HepG2 (cell line): Measurements from ENCODE around the gene SYVN1. TPM values are rescaled to one million over a fixed set of nuclear protein-coding genes. Genes with fewer than 3 reads are reported as not detected.

ENCODE experiments used
- ATF4 ChIP-seq, 2 experiments: fragments of 450-650 bp in 1 of 2; sonication (generic) in 1 of 2; formaldehyde crosslinking; IDR thresholded peaks; 2 replicates each; pipeline versions ENCODE4 v1.5.0 to v1.8.0; 2020 to 2022; ENCODE audit warnings: mild to moderate bottlenecking in 1 of 2, missing genetic modification reagents in 1 of 2
- CAMTA2 ChIP-seq: sonication (generic); formaldehyde crosslinking; IDR thresholded peaks from 2 replicates; pipeline ENCODE4 v1.4.0; 2020; ENCODE audit warnings: mild to moderate bottlenecking, missing genetic modification reagents, borderline replicate concordance
- CENPT ChIP-seq: sonication (generic); formaldehyde crosslinking; IDR thresholded peaks from 2 replicates; pipeline ENCODE4 v1.8.0; 2022; ENCODE audit warnings: low read depth, mild to moderate bottlenecking, moderate library complexity, missing genetic modification reagents
- CHCHD3 ChIP-seq: sonication (generic); formaldehyde crosslinking; IDR thresholded peaks from 2 replicates; pipeline ENCODE4 v1.8.0; 2022; ENCODE audit warnings: mild to moderate bottlenecking, missing genetic modification reagents, moderate library complexity
- FOSL1 ChIP-seq: sonication (generic); formaldehyde crosslinking; IDR thresholded peaks from 2 replicates; pipeline ENCODE4 v1.9.0; 2021; ENCODE audit warnings: missing genetic modification reagents, borderline replicate concordance
- HDAC6 ChIP-seq: fragments of 200-600 bp; sonication (generic); IDR thresholded peaks from 2 replicates; pipeline ENCODE4 v1.7.0; 2017; ENCODE audit warnings: mild to moderate bottlenecking, antibody characterized with exemption, low read length, low read depth
- ISL2 ChIP-seq: sonication (generic); formaldehyde crosslinking; IDR thresholded peaks from 2 replicates; pipeline ENCODE4 v1.5.0; 2020; ENCODE audit warnings: missing genetic modification reagents
- KAT7 ChIP-seq: IDR thresholded peaks from 2 replicates; pipeline ENCODE4 v1.6.1; 2018; ENCODE audit warnings: borderline replicate concordance, missing compliant biosample characterization
- KLF15 ChIP-seq: sonication (generic); formaldehyde crosslinking; IDR thresholded peaks from 2 replicates; pipeline ENCODE4 v1.8.1; 2023; ENCODE audit warnings: borderline replicate concordance, mild to moderate bottlenecking, inconsistent platforms, missing genetic modification reagents, mixed read lengths
- MEIS2 ChIP-seq: sonication (generic); formaldehyde crosslinking; IDR thresholded peaks from 2 replicates; pipeline ENCODE4 v1.9.0; 2021; ENCODE audit warnings: mild to moderate bottlenecking, missing genetic modification reagents
- NFIC ChIP-seq: IDR thresholded peaks from 2 replicates; pipeline ENCODE4 v1.6.1; 2012; ENCODE audit warnings: mild to moderate bottlenecking, low read length, inconsistent platforms
- SMC3 ChIP-seq: IDR thresholded peaks from 2 replicates; pipeline ENCODE4 v1.6.1; 2011; ENCODE audit warnings: low read length, improper control_type of control experiment
- ZNF761 ChIP-seq: sonication (generic); formaldehyde crosslinking; conservative IDR thresholded peaks from 2 replicates; pipeline ENCODE4 v1.4.0; 2020; ENCODE audit warnings: mild to moderate bottlenecking, missing genetic modification reagents
- ZNF781 ChIP-seq: sonication (generic); formaldehyde crosslinking; IDR thresholded peaks from 2 replicates; pipeline ENCODE4 v1.5.1; 2020; ENCODE audit warnings: borderline replicate concordance, mild to moderate bottlenecking, missing genetic modification reagents; ENCODE audit errors: not compliant biosample characterization
- polyA plus RNA-seq, 8 experiments: library from polyadenylated mRNA; depleted of rRNA in 3 of 8; stranded (reverse) in 7 of 8; unstranded in 1 of 8; fragments of >200 nt; fragmentation: Illumina TruSeq in 4 of 8; extraction: Trizol in 4 of 8; gene quantifications; 2 replicates each; pipeline versions ENCODE4 v1.2.1 to v1.2.3, GENCODE V29; 2011 to 2016; ENCODE audit warnings: low read depth in 4 of 8, missing spikeins in 1 of 8, mixed read lengths in 1 of 8; ENCODE audit not compliant: insufficient read depth in 1 of 8
- total RNA-seq, 5 experiments: library from RNA; depleted of rRNA; stranded (reverse); fragments of >200 nt; fragmentation: Illumina TruSeq; extraction: Trizol; gene quantifications; 2 replicates each; pipeline ENCODE4 v1.2.3, GENCODE V29; 2016; ENCODE audit warnings: low read depth in 1 of 5
- TF ChIP-seq, protein P1 (sequence below): sonication (generic); formaldehyde crosslinking; IDR thresholded peaks from 2 replicates; pipeline ENCODE4 v1.4.0; 2020; ENCODE audit warnings: missing genetic modification reagents, mild to moderate bottlenecking, borderline replicate concordance
- TF ChIP-seq, protein P2 (sequence below): sonication (generic); formaldehyde crosslinking; IDR thresholded peaks from 2 replicates; pipeline ENCODE4 v1.5.0; 2020; ENCODE audit warnings: mild to moderate bottlenecking, missing genetic modification reagents, moderate library complexity
- TF ChIP-seq, protein P3 (sequence below): sonication (generic); formaldehyde crosslinking; IDR thresholded peaks from 2 replicates; pipeline ENCODE4 v1.9.0; 2021; ENCODE audit warnings: missing genetic modification reagents, mild to moderate bottlenecking, borderline replicate concordance
- TF ChIP-seq, protein P4 (sequence below), 2 experiments: IDR thresholded peaks; 2 replicates each; pipeline ENCODE4 v1.6.1; 2011 to 2012; ENCODE audit warnings: low read length in 2 of 2, borderline replicate concordance in 1 of 2, low read depth in 1 of 2, mild to moderate bottlenecking in 1 of 2, moderate library complexity in 1 of 2

Gene SYVN1
- total and polyA plus RNA-seq, 2 of the 13 experiments (the other 11 are each of a cell fraction or from before 2014, with no cell fraction given) = 10.3 to 22.5 TPM

GRCh38 chr11:65095974-65096806 lies 38.1 kb downstream of the SYVN1 start, which contains the start of gene VPS51 (continued):
- peak; percentile 61; the same call in 1 of the 2 replicates for TF ChIP-seq ISL2
- TF ChIP-seq NFIC = peak; percentile 66; the same call in 1 of the 2 replicates
- no peak for TF ChIP-seq SMC3
- TF ChIP-seq FOSL1 (CRISPR knock-in tag) = no peak
- peak; percentile 77; the same call in 1 of the 2 replicates for TF ChIP-seq CAMTA2 (CRISPR knock-in tag)
- TF ChIP-seq ATF4 (CRISPR knock-in tag; IDR thresholded peaks at IDR 0.05) = peak in 1 of 2 experiments; percentile 52; a peak in 2 of 4 replicates
- peak; percentile 67 for TF ChIP-seq ZNF781 (CRISPR knock-in tag)
- TF ChIP-seq, protein P1, sequence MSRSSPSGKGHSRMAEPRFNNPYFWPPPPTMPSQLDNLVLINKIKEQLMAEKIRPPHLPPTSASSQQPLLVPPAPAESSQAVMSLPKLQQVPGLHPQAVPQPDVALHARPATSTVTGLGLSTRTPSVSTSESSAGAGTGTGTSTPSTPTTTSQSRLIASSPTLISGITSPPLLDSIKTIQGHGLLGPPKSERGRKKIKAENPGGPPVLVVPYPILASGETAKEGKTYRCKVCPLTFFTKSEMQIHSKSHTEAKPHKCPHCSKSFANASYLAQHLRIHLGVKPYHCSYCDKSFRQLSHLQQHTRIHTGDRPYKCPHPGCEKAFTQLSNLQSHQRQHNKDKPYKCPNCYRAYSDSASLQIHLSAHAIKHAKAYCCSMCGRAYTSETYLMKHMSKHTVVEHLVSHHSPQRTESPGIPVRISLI (CRISPR knock-in tag) = 0 out of 2 replicates have a peak, but pooled peaks have one; percentile 65
- peak; percentile 41; the same call in 1 of the 2 replicates for TF ChIP-seq KAT7 (CRISPR knock-in tag)
- TF ChIP-seq, protein P2, sequence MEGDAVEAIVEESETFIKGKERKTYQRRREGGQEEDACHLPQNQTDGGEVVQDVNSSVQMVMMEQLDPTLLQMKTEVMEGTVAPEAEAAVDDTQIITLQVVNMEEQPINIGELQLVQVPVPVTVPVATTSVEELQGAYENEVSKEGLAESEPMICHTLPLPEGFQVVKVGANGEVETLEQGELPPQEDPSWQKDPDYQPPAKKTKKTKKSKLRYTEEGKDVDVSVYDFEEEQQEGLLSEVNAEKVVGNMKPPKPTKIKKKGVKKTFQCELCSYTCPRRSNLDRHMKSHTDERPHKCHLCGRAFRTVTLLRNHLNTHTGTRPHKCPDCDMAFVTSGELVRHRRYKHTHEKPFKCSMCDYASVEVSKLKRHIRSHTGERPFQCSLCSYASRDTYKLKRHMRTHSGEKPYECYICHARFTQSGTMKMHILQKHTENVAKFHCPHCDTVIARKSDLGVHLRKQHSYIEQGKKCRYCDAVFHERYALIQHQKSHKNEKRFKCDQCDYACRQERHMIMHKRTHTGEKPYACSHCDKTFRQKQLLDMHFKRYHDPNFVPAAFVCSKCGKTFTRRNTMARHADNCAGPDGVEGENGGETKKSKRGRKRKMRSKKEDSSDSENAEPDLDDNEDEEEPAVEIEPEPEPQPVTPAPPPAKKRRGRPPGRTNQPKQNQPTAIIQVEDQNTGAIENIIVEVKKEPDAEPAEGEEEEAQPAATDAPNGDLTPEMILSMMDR (CRISPR knock-in tag) = peak; percentile 28; the same call in 1 of the 2 replicates
- TF ChIP-seq CENPT (CRISPR knock-in tag) = no peak
- 0 out of 2 replicates have a peak, but pooled peaks have one; percentile 43 for TF ChIP-seq MEIS2 (CRISPR knock-in tag)
- no peak for TF ChIP-seq CHCHD3 (CRISPR knock-in tag)
- TF ChIP-seq, protein P3, sequence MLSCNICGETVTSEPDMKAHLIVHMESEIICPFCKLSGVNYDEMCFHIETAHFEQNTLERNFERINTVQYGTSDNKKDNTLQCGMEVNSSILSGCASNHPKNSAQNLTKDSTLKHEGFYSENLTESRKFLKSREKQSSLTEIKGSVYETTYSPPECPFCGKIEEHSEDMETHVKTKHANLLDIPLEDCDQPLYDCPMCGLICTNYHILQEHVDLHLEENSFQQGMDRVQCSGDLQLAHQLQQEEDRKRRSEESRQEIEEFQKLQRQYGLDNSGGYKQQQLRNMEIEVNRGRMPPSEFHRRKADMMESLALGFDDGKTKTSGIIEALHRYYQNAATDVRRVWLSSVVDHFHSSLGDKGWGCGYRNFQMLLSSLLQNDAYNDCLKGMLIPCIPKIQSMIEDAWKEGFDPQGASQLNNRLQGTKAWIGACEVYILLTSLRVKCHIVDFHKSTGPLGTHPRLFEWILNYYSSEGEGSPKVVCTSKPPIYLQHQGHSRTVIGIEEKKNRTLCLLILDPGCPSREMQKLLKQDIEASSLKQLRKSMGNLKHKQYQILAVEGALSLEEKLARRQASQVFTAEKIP (CRISPR knock-in tag) = no peak
- TF ChIP-seq, protein P4, sequence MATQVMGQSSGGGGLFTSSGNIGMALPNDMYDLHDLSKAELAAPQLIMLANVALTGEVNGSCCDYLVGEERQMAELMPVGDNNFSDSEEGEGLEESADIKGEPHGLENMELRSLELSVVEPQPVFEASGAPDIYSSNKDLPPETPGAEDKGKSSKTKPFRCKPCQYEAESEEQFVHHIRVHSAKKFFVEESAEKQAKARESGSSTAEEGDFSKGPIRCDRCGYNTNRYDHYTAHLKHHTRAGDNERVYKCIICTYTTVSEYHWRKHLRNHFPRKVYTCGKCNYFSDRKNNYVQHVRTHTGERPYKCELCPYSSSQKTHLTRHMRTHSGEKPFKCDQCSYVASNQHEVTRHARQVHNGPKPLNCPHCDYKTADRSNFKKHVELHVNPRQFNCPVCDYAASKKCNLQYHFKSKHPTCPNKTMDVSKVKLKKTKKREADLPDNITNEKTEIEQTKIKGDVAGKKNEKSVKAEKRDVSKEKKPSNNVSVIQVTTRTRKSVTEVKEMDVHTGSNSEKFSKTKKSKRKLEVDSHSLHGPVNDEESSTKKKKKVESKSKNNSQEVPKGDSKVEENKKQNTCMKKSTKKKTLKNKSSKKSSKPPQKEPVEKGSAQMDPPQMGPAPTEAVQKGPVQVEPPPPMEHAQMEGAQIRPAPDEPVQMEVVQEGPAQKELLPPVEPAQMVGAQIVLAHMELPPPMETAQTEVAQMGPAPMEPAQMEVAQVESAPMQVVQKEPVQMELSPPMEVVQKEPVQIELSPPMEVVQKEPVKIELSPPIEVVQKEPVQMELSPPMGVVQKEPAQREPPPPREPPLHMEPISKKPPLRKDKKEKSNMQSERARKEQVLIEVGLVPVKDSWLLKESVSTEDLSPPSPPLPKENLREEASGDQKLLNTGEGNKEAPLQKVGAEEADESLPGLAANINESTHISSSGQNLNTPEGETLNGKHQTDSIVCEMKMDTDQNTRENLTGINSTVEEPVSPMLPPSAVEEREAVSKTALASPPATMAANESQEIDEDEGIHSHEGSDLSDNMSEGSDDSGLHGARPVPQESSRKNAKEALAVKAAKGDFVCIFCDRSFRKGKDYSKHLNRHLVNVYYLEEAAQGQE (IDR thresholded peaks at IDR 0.05; ENCODE audit: borderline replicate concordance in 1 of 2, low read depth in 1 of 2, low read length in 2 of 2) = no peak; a peak in 1 of 4 replicates
- no peak; the same call in 1 of the 2 replicates for TF ChIP-seq ZNF761 (CRISPR knock-in tag)
- TF ChIP-seq HDAC6 = no peak
- TF ChIP-seq KLF15 (CRISPR knock-in tag) = peak; percentile 79; the same call in 1 of the 2 replicates
